ENCODE measurements around the gene CABLES1.

GRCh38 chr18:23162473-23162872, 27.2 kb downstream of the CABLES1 start:
- TF ChIP-seq POLR2A (IDR thresholded peaks at IDR 0.05) (no peak), CTCF (IDR thresholded peaks at IDR 0.05) (no peak)

Data from uterus (tissue), 2 donors.